A673 (cell line): Measurements from ENCODE around the gene PIGA.

Experiments used
- EZH2 ChIP-seq: fragments of 200-600 bp; sonication (generic); IDR thresholded peaks from 2 replicates; pipeline ENCODE4 v1.6.1; 2017; ENCODE audit warnings: borderline replicate concordance, low read depth, mild to moderate bottlenecking, mixed read lengths, antibody characterized with exemption, low read length; ENCODE audit not compliant: poor library complexity, severe bottlenecking
- TF ChIP-seq, protein P1 (sequence below): fragments of 300-800, 200-600 bp; sonication (generic); conservative IDR thresholded peaks from 2 replicates; pipeline ENCODE4 v1.5.1; 2017; ENCODE audit warnings: low read depth, mild to moderate bottlenecking, antibody characterized with exemption, low read length, moderate library complexity, mixed read lengths

DNA sequence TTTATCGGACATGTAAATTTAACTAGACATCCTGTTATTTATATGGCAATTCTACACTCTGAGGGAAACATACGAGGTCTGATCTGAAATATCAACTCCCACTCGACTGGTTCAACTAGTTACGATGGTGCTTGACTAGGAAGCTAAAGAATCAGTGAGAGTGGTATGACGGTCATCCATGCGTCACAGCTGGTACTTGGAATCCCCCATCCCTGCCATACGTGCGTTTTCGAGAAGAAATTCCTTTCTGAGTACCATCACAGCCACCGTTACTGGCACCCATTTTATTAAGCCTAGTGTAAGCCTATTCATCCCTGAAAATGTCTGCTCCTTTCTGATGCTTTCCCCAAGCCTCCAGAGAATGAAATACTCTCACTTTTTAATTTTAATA, 695 bp upstream of the PIGA start:
- TF ChIP-seq, protein P1, sequence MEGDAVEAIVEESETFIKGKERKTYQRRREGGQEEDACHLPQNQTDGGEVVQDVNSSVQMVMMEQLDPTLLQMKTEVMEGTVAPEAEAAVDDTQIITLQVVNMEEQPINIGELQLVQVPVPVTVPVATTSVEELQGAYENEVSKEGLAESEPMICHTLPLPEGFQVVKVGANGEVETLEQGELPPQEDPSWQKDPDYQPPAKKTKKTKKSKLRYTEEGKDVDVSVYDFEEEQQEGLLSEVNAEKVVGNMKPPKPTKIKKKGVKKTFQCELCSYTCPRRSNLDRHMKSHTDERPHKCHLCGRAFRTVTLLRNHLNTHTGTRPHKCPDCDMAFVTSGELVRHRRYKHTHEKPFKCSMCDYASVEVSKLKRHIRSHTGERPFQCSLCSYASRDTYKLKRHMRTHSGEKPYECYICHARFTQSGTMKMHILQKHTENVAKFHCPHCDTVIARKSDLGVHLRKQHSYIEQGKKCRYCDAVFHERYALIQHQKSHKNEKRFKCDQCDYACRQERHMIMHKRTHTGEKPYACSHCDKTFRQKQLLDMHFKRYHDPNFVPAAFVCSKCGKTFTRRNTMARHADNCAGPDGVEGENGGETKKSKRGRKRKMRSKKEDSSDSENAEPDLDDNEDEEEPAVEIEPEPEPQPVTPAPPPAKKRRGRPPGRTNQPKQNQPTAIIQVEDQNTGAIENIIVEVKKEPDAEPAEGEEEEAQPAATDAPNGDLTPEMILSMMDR, result no peak
- TF ChIP-seq EZH2, result no peak
